Epithelial cell of proximal tubule (primary cell): ENCODE data around the gene MYO1H. TPM values are rescaled to one million over a fixed set of nuclear protein-coding genes. Genes with fewer than 3 reads are reported as not detected.
"Not testable (repeated sequence)": the region's sequence is repeated elsewhere in the genome, so short reads cannot be mapped to it uniquely, and the experiment has no call there.

ENCODE experiments used
- DNase-seq: peaks from one replicate; pipeline ENCODE4 v3.0.0-alpha.2; 2011; ENCODE audit warnings: low read depth
- H3K4me3 ChIP-seq: 2 replicates; pipeline ENCODE4 v1.5.1; 2011; ENCODE audit warnings: low read depth, mild to moderate bottlenecking, low read length
- total RNA-seq: library from RNA; depleted of rRNA; stranded (reverse); fragments of >200 nt; gene quantifications from 2 replicates; pipeline ENCODE4 v1.2.3, GENCODE V29; 2015
- TF ChIP-seq, protein P1 (sequence below): conservative IDR thresholded peaks from 2 replicates; pipeline ENCODE4 v1.5.1; 2012; ENCODE audit warnings: low read depth, mild to moderate bottlenecking, low read length

Gene MYO1H
- total RNA-seq, 1 donor from 2014 or later, result not detected

DNA sequence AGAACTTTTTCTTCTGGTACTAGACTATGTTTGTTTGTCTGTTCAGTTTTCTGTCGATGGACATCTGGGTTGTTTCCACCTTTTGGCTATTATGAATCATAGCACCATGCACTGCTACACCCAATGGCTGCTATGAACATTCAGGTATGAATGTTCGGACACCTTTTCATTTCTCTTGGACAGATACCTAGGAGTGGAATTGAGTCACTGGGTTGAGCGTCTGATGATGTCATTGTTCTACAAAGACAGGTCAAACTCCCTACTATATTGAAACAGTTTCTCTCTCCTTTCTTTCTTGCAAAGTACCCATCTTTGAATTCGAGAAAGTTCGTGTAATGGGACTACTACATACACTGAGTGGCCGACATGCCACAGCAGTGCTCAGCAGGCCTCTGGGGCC lies 84.7 kb downstream of the MYO1H start:
- H3K4me3 ChIP-seq, result no peak overlapping the region
- TF ChIP-seq, protein P1, sequence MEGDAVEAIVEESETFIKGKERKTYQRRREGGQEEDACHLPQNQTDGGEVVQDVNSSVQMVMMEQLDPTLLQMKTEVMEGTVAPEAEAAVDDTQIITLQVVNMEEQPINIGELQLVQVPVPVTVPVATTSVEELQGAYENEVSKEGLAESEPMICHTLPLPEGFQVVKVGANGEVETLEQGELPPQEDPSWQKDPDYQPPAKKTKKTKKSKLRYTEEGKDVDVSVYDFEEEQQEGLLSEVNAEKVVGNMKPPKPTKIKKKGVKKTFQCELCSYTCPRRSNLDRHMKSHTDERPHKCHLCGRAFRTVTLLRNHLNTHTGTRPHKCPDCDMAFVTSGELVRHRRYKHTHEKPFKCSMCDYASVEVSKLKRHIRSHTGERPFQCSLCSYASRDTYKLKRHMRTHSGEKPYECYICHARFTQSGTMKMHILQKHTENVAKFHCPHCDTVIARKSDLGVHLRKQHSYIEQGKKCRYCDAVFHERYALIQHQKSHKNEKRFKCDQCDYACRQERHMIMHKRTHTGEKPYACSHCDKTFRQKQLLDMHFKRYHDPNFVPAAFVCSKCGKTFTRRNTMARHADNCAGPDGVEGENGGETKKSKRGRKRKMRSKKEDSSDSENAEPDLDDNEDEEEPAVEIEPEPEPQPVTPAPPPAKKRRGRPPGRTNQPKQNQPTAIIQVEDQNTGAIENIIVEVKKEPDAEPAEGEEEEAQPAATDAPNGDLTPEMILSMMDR, result no peak
- no peak for DNase-seq

DNA sequence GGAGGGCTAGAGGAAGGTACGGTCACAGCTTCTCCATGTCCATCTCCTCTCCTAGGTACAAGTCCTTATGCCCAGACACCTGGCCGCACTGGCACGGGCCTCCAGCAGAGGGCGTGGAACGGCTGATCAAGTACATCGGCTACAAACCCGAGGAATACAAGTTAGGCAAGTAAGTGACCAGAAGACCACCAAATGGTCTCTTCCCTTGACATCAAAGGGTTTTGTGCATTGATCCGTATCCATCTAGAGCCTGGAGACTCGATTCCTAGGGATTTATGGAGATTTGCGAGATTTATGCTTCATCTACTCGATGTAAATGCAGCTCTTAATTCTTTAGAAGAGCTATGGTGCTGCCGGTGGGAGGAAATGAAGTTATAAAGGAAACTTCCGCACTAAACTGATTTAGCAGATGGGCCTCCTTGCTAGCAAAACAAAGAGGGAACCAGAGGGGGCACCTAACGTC lies 85.2 kb downstream of the MYO1H start:
- DNase-seq, result peak; percentile 29
- TF ChIP-seq, protein P1, result peak; percentile 92
- H3K4me3 ChIP-seq, result no peak overlapping the region

DNA sequence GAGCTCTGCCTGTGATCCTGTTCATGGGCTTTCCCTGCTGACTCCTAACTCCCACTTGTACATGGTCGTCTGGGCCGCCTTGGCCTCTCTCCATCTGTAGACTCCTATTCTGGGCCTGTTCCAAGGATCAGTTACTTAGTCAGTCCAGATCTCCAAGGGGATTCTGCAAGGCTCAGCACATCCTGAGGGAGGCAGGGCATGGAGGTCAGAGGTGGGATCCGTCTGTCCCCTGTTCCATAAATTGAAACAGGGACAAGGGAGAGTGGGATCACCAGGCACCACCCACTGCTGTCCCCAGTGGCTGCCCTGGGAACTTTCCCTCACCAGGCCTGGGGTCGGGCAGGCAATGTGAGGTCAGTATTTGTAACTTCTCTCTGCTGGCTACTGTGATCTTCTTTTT lies 85.9 kb downstream of the MYO1H start:
- no peak for DNase-seq
- H3K4me3 ChIP-seq, result no peak overlapping the region
- TF ChIP-seq, protein P1, result peak; percentile 39

DNA sequence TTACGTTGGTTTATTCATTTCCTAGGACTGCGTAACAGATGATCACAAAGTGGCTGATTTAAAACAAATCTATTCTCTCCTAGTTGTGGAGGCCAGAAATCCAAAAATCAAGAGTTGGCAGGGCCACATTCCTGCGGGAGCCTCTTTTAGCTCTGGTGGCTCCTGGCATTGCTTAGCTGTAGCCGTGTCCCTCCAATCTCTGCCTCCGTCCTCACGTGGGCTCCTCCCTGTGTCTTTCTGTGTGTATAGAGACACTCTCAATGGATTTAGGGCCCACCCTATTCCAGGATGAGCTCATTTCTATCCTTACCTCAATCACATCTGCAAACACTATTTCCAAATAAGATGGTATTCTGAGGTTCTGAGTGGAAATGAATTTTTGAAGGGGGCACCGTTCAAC lies 86.9 kb downstream of the MYO1H start:
- no peak overlapping the region for H3K4me3 ChIP-seq
- DNase-seq, result no peak
- TF ChIP-seq, protein P1, result no peak

DNA sequence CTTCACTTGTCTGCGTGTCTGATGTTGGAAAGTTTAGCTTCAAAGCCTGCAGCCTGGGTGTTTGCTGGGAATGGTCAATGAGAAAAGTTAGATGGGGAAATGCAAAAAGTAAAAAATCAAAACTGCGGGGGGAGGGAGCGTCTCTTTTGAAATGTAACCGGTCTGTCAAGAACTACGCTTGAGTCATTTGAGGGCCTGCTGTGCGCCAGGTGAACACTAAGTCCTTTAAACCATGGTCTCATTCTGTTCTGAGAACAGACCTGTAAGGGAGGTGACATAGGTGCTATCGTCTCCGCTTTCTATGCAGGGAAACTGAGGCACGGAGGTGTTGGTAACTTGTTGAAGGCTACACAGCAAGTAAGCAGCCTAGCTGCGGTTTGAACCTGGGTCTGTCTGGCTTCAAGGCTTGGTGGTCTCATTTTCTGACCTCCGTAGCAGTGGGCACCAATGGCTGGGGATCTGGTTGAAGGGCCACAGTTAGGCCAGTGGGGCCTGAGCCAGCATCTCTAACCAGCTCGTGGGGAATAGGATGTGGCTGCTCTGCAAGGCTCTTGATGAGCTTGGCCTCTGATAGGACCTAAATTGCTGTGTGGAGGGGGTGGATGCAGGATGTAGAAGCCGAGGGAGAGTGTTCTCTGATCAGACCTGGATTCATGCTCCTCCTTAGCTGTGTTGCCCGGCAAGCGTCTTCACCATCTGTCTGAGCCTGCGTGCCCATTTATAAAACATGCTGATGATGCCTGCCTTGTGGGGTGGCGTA lies 87.9 kb downstream of the MYO1H start:
- DNase-seq, result no peak
- TF ChIP-seq, protein P1, result no peak
- H3K4me3 ChIP-seq, result no peak overlapping the region

DNA sequence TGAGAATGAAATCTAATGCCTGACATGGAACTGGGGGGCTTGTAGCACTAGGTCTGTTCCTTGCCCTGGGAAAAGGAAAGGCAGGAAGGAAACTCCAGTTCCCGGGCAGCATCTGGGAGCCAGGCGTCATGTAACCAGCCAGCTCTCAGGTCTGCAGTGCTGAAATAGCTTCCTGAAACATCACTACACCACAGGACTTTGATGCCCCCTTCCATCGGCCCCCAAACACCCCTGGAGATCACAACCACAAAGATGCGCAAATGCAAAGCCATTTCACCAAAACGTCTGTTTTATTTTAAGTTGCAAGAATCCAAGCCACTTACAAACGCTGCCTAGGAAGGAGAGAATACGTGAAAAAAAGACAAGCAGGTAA lies 88.5 kb downstream of the MYO1H start:
- DNase-seq, result no peak
- TF ChIP-seq, protein P1, result no peak

DNA sequence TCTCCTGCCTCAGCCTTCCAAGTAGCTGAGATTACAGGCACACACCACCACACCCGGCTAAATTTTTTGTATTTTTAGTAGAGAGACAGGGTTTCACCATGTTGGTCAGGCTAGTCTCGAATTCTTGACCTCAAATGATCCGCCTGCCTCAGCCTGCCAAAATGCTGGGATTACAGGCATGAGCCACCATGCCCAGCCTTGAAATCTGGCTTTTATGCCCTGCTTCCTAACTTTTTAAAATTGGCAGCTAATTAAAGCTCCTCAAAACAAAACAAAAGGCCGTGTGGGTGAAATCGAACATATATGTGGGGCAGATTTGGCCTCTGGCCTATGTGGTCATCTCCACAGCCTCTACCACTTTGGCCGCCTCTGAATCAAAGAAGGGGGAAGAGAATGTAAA lies 91.5 kb downstream of the MYO1H start:
- H3K4me3 ChIP-seq, result no peak overlapping the region
- TF ChIP-seq, protein P1, result no peak
- no peak for DNase-seq

More for the DNA sequence above, 88.5 kb downstream of the MYO1H start:
- no peak overlapping the region for H3K4me3 ChIP-seq

DNA sequence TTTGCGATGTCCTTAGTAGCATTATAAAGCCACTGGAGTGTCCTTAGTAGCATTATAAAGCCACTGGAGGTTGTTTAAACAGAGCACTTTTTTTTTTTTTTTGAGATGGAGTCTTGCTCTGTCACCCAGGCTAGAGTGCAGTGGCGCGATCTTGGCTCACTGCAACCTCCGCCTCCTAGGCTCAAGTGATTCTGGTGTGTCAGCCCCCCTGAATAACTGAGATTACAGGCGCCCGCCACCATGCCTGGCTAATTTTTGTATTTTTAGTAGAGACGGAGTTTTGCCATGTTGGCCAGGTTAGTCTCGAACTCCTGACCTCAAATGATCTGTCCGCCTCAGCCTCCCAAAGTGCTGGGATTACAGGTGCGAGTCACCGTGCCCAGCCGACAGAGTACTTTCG lies 92.3 kb downstream of the MYO1H start:
- not testable (repeated sequence) for DNase-seq, H3K4me3 ChIP-seq
